NB4 (cell line): ENCODE results near the gene BTG2.
"Not testable (repeated sequence)": the region's sequence is repeated elsewhere in the genome, so short reads cannot be mapped to it uniquely, and the experiment has no call there.

Source experiments
- DNase-seq: peaks from one replicate; pipeline ENCODE4 v3.0.0; 2010; ENCODE audit warnings: low read depth
- H3K4me3 ChIP-seq: one replicate; pipeline ENCODE4 v1.5.1; 2011; ENCODE audit warnings: mild to moderate bottlenecking, low read depth, low read length, moderate library complexity
- MYC ChIP-seq: IDR thresholded peaks from 2 replicates; pipeline ENCODE4 v1.6.1; 2011; ENCODE audit warnings: low read depth, low read length
- POLR2A ChIP-seq: IDR thresholded peaks from 2 replicates; pipeline ENCODE4 v1.6.1; 2011; ENCODE audit warnings: mild to moderate bottlenecking; ENCODE audit not compliant: insufficient read length; ENCODE audit errors: extremely low read depth
- TF ChIP-seq, protein P1 (sequence below): IDR thresholded peaks from 2 replicates; pipeline ENCODE4 v1.6.1; 2011; ENCODE audit warnings: low read depth, low read length
- TF ChIP-seq, protein P2 (sequence below): IDR thresholded peaks from one replicate; pipeline ENCODE4 v1.5.1; 2012; ENCODE audit warnings: low read depth, low read length

The BTG2 gene

DNA sequence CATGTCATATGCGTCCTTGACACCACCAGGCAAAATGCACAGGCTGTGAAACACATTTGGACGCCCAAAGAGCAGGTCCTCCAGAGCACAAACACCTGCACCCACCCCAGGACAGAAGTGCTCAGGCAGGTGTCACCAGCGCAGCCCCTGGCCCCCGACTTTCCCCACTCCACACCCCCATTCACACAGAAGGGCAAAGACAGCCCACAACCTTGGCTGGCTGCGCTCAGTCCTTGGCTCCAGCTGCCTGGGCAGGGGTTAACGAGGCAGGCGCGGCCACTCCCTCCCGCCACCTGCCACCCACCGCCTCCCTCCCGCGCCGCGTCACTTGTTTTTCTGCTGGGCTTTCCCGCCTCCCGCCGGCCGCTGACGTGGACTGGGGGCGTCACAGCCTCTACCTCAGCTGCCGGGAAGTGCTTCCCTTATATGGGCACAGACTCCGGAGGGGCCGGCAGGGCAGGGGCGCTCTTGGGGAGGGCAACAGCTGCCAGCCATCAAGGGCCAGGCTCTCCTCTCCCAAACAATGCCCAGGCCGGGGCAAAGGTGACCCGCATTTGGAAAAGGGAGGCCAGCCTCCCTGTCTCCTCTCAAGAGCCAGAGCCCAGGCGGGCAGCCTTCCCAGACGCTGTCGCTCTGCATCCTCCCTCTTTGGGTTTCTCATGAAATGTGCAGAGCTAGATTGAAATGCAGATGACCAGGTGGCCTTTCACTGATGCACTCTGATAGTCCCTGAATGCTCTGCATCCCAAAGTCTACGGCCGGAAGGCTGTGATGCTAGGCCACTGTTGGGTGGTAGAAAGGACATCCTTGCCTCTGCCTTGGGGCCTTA lies 14.8 kb upstream of the BTG2 start:
- DNase-seq = peak; percentile 84
- TF ChIP-seq MYC = no peak
- H3K4me3 ChIP-seq = no peak overlapping the region

DNA sequence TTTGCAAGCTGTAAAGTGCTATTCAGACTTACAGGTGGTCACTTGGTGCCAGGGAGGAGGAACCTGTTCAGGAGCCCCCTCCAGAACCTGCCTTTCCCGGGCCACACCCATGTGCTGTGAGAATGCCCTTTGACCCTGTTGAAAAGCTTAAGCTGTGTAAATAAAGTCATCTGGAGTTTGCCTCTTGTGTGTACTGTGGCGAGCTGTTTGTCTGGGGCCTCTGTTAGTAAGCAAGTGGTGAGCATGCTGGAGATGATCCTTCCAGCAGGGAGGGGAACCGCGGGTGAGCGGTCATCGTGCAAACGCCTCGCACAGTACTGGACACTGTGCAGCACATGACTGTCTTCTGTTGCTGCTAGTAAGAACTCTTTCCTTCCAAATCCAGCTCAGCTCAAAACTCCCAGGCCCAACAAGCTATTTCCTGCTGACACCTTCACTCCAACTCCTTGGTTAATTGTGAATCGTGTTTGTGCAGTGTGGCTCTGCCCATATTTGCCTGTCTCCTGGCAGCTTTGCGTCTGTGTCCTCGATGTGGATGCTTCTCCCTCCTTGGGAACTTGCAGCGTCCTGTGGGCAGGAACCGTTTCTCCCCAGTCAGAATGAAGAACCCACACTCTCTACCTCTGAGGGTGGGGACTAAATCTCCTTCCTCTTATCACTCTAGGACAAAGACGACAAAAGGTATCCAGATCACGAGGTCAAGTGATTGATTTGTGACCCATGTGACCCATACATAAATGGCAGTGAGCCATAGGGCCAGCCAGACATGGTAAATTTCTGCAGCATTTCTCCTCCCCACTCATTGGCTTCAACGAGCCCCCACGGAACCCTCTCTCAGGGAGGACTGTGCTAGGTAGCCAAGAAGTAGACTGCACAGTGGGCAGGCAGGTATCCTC lies 13.9 kb upstream of the BTG2 start:
- DNase-seq = no peak
- no peak overlapping the region for H3K4me3 ChIP-seq
- TF ChIP-seq POLR2A (no peak), MYC (no peak)
- TF ChIP-seq, protein P1, sequence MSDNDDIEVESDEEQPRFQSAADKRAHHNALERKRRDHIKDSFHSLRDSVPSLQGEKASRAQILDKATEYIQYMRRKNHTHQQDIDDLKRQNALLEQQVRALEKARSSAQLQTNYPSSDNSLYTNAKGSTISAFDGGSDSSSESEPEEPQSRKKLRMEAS = no peak
- TF ChIP-seq, protein P2, sequence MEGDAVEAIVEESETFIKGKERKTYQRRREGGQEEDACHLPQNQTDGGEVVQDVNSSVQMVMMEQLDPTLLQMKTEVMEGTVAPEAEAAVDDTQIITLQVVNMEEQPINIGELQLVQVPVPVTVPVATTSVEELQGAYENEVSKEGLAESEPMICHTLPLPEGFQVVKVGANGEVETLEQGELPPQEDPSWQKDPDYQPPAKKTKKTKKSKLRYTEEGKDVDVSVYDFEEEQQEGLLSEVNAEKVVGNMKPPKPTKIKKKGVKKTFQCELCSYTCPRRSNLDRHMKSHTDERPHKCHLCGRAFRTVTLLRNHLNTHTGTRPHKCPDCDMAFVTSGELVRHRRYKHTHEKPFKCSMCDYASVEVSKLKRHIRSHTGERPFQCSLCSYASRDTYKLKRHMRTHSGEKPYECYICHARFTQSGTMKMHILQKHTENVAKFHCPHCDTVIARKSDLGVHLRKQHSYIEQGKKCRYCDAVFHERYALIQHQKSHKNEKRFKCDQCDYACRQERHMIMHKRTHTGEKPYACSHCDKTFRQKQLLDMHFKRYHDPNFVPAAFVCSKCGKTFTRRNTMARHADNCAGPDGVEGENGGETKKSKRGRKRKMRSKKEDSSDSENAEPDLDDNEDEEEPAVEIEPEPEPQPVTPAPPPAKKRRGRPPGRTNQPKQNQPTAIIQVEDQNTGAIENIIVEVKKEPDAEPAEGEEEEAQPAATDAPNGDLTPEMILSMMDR = no peak

DNA sequence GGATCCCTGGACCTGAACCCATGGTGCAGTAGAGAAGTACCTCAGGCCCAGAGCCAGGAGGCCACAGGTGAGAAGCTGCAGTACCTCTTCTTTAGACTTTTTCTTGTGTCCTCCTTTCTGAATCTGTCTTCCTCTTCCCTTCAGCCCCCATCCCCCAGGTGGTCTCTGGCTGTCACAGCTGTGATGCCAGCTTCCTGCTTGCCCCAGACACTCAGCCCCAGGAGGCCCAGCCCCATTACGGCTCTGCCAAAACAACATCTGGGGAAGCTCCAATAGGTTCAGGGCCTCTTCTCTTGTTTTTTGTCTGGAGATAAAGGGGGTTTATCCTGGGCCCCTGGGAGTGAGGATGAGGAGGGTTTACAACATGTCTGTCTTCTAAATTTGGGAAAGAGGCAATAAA lies 9.5 kb upstream of the BTG2 start:
- DNase-seq = no peak
- no peak overlapping the region for H3K4me3 ChIP-seq
- TF ChIP-seq, protein P2 = no peak
- TF ChIP-seq POLR2A (no peak), MYC (no peak)
- TF ChIP-seq, protein P1 = no peak

DNA sequence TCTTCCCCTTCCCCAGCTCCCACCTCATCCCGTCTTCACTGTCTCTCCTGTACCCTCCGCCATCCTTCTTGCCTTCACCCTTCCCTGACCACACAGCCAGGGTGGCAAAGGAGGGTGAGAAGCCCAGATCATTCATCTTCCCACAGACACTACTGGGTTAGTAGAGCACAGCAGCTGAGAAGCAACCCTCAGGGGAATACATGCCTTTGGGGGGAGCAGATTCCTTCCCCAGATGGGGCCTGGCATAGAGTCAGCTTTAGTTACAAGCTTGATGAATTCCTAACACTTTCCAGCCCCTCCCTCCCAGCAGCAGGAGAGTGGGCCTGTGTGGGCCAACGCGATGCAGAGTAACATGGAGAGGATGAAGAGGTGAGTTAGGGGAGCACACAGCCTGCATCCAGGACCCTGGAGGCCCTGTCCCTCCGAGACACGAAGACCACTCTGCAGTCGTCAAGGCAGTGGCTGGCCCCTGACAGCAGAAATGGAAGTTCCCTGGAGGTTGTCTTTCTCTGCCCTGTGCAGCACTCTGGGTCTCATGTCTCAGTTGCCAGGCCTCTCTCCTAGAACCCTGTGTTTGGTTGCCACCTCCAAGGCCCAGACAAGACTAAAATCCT lies 8.8 kb upstream of the BTG2 start:
- DNase-seq = no peak
- TF ChIP-seq, protein P2 = no peak
- TF ChIP-seq, protein P1 = no peak
- TF ChIP-seq MYC (no peak), POLR2A (no peak)
- H3K4me3 ChIP-seq = no peak overlapping the region

DNA sequence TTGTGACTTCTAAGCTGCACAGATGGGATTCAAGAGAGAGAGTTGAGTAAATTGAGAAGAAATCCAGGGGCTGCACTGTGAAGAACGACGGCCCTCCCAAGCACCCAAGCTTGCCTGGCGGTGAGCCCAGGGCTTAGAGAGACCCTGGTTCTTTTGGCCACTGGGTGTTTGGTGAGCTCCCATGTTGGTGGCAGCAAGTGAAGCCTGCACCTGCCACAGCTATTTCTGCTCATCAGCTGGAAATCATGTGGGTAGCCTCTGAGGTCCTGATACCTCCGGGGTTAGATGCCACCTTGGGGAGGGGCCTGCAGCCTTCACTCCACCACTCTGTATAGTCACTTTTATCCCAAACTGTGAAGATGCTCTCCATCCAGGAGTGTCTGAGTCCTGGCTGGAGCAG lies 6.2 kb upstream of the BTG2 start:
- H3K4me3 ChIP-seq = no peak overlapping the region
- TF ChIP-seq, protein P1 = no peak
- TF ChIP-seq MYC (no peak), POLR2A (no peak)
- TF ChIP-seq, protein P2 = no peak
- no peak for DNase-seq

DNA sequence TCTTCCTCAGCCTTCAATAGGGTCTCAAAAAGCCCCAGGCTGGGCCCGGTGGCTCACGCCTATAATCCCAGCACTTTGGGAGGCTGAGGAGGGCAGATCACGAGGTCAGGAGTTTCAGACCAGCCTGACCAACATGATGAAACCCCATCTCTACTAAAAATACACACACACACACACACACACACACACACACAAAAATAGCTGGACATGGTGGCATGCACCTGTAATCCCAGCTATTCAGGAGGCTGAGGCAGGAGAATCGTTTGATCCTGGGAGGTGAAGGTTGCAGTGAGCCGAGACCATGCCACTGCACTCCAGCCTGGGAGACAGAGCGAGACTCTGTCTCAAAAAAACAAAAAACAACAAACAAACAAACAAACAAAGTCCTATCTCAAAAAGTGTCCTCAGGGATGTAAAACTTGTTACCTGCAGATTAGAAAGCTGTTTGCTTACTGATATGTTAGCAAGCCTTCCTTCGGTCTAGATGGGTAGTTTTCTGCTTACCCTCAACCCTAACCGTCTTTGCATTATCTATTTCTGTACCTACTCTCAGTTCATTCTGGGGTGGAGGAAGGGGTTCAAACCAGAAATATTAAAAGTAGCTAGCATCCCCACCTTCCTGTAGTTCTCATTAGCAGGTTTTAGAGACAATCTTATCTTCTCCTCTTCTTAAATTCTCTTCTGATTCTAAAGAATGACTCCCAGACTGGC lies 5.4 kb upstream of the BTG2 start:
- not testable (repeated sequence) for H3K4me3 ChIP-seq, DNase-seq
